Sigmoid colon (tissue), 7 donors: ENCODE results near the gene UFD1. TPM values are rescaled to one million over a fixed set of nuclear protein-coding genes. Genes with fewer than 3 reads are reported as not detected.

ENCODE experiments used
- DNase-seq: peaks from one replicate; pipeline ENCODE4 v3.0.0-alpha.2; 2019
- H3K27ac ChIP-seq, 4 donors: fragments of 200-600 bp; sonication (generic); one replicate each; pipeline ENCODE4 v1.5.1; 2016 to 2019; ENCODE audit warnings: mild to moderate bottlenecking in 1 of 4
- H3K27me3 ChIP-seq, 3 donors: fragments of 200-600 bp; sonication (generic); one replicate each; pipeline ENCODE4 v1.5.1; 2019; ENCODE audit warnings: mild to moderate bottlenecking in 1 of 3
- H3K36me3 ChIP-seq, 4 donors: fragments of 200-600 bp; sonication (generic); one replicate each; pipeline ENCODE4 v1.5.1; 2016 to 2019
- H3K4me1 ChIP-seq, 4 donors: fragments of 200-600 bp; sonication (generic); one replicate each; pipeline ENCODE4 v1.5.1; 2017 to 2019
- H3K4me3 ChIP-seq, 4 donors: fragments of 200-600 bp; sonication (generic); one replicate each; pipeline ENCODE4 v1.5.1; 2017 to 2019; ENCODE audit warnings: mild to moderate bottlenecking in 2 of 4, moderate library complexity in 1 of 4
- H3K9me3 ChIP-seq, 4 donors: fragments of 200-600 bp in 3 of 4; sonication (generic) in 3 of 4; one replicate each; pipeline versions ENCODE4 v1.5.1 to v1.6.1; 2013 to 2019
- EP300 ChIP-seq, 4 donors: sonication (generic); formaldehyde crosslinking; IDR thresholded peaks; one replicate each; pipeline ENCODE4 v1.6.1; 2017; ENCODE audit warnings: antibody characterized with exemption in 4 of 4
- POLR2A ChIP-seq, 2 donors: fragments of 450-650 bp; IDR thresholded peaks; one replicate each; pipeline ENCODE4 v1.6.1; 2016; ENCODE audit warnings: antibody characterized with exemption in 2 of 2, mild to moderate bottlenecking in 2 of 2, moderate library complexity in 2 of 2
- POLR2AphosphoS5 ChIP-seq, 4 donors: sonication (generic); formaldehyde crosslinking; IDR thresholded peaks; one replicate each; pipeline ENCODE4 v1.6.1; 2017; ENCODE audit warnings: antibody characterized with exemption in 4 of 4
- WGBS, 2 donors: extraction: QIAGEN DNeasy Blood & Tissue Kit; methylation state at CpG; one replicate each; pipeline ENCODE4 v1.1.7; 2013; 5-methylcytosine and 5-hydroxymethylcytosine counted together
- intact Hi-C: fragments of 100-400 bp; cut with DNase I; formaldehyde crosslinking; loops from one replicate; pipeline ENCODE4 v1.15.1; 2023
- polyA plus RNA-seq, 3 donors: library from polyadenylated mRNA; stranded (reverse); fragments of 200-250 nt; gene quantifications; one replicate each; pipeline ENCODE4 v1.2.3, GENCODE V29; 2013
- total RNA-seq, 4 donors: library from RNA; depleted of rRNA; stranded (reverse); fragments of >200 nt; gene quantifications; one replicate each; pipeline ENCODE4 v1.1.0, GENCODE V29; 2016
- TF ChIP-seq, protein P1 (sequence below), 4 experiments: fragments of 450-650 bp in 3 of 4; fragments of 200-600 bp in 1 of 4; IDR thresholded peaks; one replicate each; pipeline ENCODE4 v1.5.1; 2016 to 2019; ENCODE audit warnings: antibody characterized with exemption in 4 of 4, mild to moderate bottlenecking in 3 of 4, moderate library complexity in 2 of 4
- donor health status: healthy with polysubstance abuse.
- donor health status: Bipolar disorder and iron deficiency.
- donor health status: healthy.

The UFD1 gene
- total and polyA plus RNA-seq, 7 donors = 28.5 to 131 (median 45.7) TPM

DNA sequence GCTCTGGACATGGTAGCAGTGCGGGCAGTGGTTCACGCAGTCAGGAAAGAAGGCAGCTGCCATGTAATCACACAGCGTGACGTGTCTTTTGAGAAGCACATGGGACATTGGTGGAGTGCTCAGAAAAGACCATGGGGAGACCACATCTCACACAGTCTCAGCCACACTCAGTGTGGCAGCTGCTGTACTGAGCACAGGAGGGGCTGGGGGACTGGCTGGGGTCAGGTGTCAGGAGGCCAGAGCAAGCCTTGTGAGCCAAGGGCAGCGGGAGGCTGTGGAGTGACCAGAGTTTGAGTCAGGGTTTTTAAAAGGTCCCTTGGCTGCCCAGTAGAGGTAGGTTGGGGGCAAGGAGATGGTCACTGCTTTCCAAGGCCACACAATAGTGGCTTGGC is 26.7 kb upstream of the UFD1 start:
- Histone ChIP-seq H3K9me3 (no peaks in the 10 kb centered on the region), H3K27ac (no peak overlapping the region), H3K27me3 (no peaks in the 10 kb centered on the region), H3K4me3 (no peak overlapping the region), H3K36me3 (no peaks in the 10 kb centered on the region), H3K4me1 (no peaks in the 10 kb centered on the region)
- no peak for TF ChIP-seq POLR2A (IDR thresholded peaks at IDR 0.05)
- TF ChIP-seq, protein P1, sequence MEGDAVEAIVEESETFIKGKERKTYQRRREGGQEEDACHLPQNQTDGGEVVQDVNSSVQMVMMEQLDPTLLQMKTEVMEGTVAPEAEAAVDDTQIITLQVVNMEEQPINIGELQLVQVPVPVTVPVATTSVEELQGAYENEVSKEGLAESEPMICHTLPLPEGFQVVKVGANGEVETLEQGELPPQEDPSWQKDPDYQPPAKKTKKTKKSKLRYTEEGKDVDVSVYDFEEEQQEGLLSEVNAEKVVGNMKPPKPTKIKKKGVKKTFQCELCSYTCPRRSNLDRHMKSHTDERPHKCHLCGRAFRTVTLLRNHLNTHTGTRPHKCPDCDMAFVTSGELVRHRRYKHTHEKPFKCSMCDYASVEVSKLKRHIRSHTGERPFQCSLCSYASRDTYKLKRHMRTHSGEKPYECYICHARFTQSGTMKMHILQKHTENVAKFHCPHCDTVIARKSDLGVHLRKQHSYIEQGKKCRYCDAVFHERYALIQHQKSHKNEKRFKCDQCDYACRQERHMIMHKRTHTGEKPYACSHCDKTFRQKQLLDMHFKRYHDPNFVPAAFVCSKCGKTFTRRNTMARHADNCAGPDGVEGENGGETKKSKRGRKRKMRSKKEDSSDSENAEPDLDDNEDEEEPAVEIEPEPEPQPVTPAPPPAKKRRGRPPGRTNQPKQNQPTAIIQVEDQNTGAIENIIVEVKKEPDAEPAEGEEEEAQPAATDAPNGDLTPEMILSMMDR (IDR thresholded peaks at IDR 0.05) = no peak
- no peak for TF ChIP-seq EP300 (IDR thresholded peaks at IDR 0.05)
- TF ChIP-seq POLR2AphosphoS5 (IDR thresholded peaks at IDR 0.05) = no peak
- WGBS, 2 donors = 91 to 95% methylated on average over 5 of the region's 5 CpGs
- no peak for DNase-seq
- intact Hi-C loops = no loop called here

DNA sequence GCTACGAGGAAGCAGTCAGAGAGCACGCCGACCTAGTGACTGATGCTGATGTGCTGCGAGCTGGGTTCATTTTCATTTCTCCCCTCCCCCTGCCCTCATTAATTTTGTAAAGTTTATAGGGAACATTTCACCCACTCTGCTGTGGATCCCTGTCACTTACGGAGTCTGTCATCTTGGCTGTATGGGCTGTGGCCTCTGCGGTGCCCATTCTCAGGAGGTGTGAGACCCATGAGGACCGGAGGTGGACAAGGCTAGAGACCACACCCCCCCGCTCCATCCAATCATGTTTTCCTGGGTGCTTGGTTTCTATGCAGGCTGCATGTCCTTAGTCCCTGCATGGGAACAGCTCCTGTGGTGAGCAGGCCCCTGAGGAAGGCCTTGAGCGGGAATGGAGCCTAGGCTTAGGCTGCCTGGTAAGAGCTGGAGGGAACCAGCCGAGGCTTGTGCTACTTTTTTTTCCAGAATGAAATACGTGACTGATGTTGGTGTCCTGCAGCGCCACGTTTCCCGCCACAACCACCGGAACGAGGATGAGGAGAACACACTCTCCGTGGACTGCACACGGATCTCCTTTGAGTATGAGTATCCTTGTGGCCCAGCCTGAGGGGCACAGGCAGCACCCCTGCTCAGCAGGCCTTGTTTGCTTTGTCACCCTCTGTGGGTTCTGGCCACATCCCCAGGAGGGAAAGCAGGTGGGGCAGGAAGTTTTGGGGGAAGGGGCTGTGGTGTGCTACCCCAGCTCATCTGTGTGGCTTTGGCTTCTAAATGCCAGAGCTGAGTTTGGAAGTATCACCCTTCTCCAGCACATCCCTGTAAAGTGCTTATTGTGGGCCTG is 26.1 kb upstream of the UFD1 start:
- Histone ChIP-seq H3K36me3 (no peaks in the 10 kb centered on the region), H3K9me3 (no peaks in the 10 kb centered on the region), H3K4me1 (no peaks in the 10 kb centered on the region), H3K4me3 (no peak overlapping the region), H3K27ac (no peak overlapping the region), H3K27me3 (no peaks in the 10 kb centered on the region)
- DNase-seq = no peak
- intact Hi-C loops = no loop called here
- TF ChIP-seq POLR2AphosphoS5 (IDR thresholded peaks at IDR 0.05) = no peak
- TF ChIP-seq POLR2A (IDR thresholded peaks at IDR 0.05) = no peak
- TF ChIP-seq, protein P1 (IDR thresholded peaks at IDR 0.05) = no peak
- TF ChIP-seq EP300 (IDR thresholded peaks at IDR 0.05) = no peak
- 78 to 95% methylated on average over 18 of the region's 18 CpGs for WGBS, 2 donors

DNA sequence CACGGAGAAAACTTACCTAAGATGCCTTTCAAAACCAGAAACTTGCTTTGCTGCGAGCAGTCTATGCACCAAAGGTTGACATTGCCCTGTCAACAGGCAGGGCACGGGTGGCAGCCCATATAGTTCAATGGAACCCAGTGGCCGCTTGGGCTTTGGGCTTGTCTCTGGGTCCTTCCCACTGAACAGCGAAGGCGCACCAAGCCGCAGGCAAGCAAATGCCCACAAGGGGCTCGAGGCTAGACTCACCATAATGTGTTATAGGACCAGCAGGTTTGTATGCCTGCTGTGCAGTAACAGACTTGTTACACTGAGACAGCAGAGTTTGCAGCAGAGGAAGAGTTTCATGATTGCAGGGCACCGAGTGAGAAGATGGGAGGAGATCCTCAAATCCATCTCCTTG is 24.9 kb upstream of the UFD1 start:
- Histone ChIP-seq H3K9me3 (no peaks in the 10 kb centered on the region), H3K4me1 (no peaks in the 10 kb centered on the region), H3K36me3 (no peaks in the 10 kb centered on the region), H3K27me3 (no peaks in the 10 kb centered on the region), H3K4me3 (no peak overlapping the region), H3K27ac (no peak overlapping the region)
- 95% methylated on average over 9 of the region's 9 CpGs for WGBS, 2 donors
- DNase-seq = no peak
- intact Hi-C loops = no loop called here
- TF ChIP-seq POLR2A (IDR thresholded peaks at IDR 0.05) (no peak), POLR2AphosphoS5 (IDR thresholded peaks at IDR 0.05) (no peak), EP300 (IDR thresholded peaks at IDR 0.05) (no peak)
- TF ChIP-seq, protein P1 (IDR thresholded peaks at IDR 0.05) = no peak

DNA sequence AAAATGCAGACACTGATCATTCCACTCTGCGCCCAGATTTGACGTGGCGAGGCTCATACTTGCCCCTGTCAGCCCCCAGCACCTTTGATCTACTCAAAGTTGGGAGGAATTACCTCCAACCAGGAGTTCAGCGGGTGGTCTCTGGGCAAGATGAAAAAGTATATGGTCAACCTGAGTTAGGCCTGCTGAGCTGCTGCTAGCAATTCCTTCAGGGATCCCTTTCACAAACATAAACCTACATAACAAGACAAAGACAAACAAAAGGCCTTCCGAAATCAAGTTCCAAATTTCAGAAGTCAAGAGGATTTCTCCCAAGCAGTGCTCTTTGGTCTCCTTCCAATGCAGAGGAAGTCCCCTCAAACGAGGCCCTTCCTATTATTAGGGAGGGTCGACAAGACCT is 24.4 kb upstream of the UFD1 start:
- Histone ChIP-seq H3K9me3 (no peaks in the 10 kb centered on the region), H3K27ac (no peak overlapping the region), H3K4me3 (no peak overlapping the region), H3K27me3 (no peaks in the 10 kb centered on the region), H3K4me1 (no peaks in the 10 kb centered on the region), H3K36me3 (no peaks in the 10 kb centered on the region)
- 88 to 91% methylated on average over 7 of the region's 7 CpGs for WGBS, 2 donors
- TF ChIP-seq POLR2AphosphoS5 (IDR thresholded peaks at IDR 0.05) = no peak
- TF ChIP-seq POLR2A (IDR thresholded peaks at IDR 0.05) = no peak
- TF ChIP-seq, protein P1 (IDR thresholded peaks at IDR 0.05) = no peak
- no peak for TF ChIP-seq EP300 (IDR thresholded peaks at IDR 0.05)
- no peak for DNase-seq
- intact Hi-C loops = no loop called here
